KOPT-K1 (cell line): ENCODE measurements around the gene MACC1.

Experiments used
- H3K27ac ChIP-seq: fragments of 200-600 bp; sonication (generic); 2 replicates; pipeline ENCODE4 v1.5.1; 2016; ENCODE audit warnings: antibody characterized with exemption, mild to moderate bottlenecking, low read depth, low read length; ENCODE audit not compliant: poor library complexity, severe bottlenecking
- H3K36me3 ChIP-seq: fragments of 200-600 bp; sonication (generic); 2 replicates; pipeline ENCODE4 v1.5.1; 2017; ENCODE audit warnings: antibody characterized with exemption, mild to moderate bottlenecking, low read length, moderate library complexity; ENCODE audit not compliant: insufficient read depth
- H3K9me3 ChIP-seq: fragments of 200-600 bp; sonication (generic); 2 replicates; pipeline ENCODE4 v1.5.1; 2017; ENCODE audit warnings: antibody characterized with exemption, low read length, mild to moderate bottlenecking; ENCODE audit not compliant: insufficient read depth, poor library complexity, severe bottlenecking

Gene MACC1

DNA sequence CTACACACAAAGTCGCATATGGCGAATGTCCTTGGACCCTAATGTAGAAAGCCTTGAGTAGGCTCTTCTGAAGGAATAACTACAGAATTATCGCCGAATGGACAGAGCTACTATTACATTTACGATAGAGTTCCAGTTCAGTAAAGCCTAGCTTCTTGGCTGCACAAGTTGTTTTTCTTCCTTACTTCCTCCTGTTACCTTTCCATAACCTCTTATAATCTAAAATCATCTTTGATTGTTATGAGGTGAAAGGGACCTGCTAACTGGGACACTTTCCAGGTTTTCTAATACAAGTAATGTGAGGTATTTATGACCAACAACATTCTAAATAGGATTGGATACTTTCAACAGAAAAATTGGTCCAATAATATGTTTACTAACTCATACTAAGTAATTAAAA, 31.2 kb downstream of the MACC1 start:
- no peak overlapping the region for H3K27ac ChIP-seq
- no peaks in the 10 kb centered on the region for H3K36me3 ChIP-seq
- no peaks in the 10 kb centered on the region for H3K9me3 ChIP-seq

- H3K36me3 ChIP-seq, result no peaks in the 10 kb centered on the region
- H3K27ac ChIP-seq, result no peak overlapping the region
- H3K9me3 ChIP-seq, result no peaks in the 10 kb centered on the region
These were observed 34.1 kb downstream of the MACC1 start for GRCh38 chr7:20183086-20183485.

DNA sequence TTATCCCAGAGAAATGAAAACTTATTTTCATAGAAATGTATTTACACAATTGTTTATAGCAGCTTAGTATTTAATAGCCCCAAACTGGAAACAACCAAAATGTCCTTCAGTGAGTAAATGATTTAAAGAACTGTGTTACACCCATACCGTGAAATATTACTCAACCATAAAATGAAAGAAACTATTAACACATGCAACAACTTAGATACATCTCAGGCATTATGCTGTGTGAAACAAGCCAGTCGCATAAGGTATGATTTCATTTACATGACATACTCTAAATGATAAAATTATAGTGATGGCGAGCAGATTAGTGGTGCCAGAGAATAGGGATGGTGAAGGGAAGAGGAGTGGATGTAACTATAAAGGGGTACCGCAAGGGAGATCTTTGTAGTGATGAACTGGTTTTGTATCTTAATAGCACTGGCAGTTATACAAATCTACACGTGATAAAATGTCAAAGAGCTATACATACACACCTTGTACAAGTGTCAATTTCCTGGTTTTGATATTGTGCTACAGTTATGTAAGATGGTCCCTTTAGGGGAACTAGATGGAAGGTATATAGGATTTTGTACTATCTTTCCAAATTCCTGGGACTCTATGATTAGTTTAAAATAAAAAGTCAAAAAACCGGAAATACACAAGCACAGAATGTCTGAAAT, 40.5 kb downstream of the MACC1 start:
- no peaks in the 10 kb centered on the region for H3K36me3 ChIP-seq
- H3K27ac ChIP-seq, result no peak overlapping the region
- H3K9me3 ChIP-seq, result no peaks in the 10 kb centered on the region

DNA sequence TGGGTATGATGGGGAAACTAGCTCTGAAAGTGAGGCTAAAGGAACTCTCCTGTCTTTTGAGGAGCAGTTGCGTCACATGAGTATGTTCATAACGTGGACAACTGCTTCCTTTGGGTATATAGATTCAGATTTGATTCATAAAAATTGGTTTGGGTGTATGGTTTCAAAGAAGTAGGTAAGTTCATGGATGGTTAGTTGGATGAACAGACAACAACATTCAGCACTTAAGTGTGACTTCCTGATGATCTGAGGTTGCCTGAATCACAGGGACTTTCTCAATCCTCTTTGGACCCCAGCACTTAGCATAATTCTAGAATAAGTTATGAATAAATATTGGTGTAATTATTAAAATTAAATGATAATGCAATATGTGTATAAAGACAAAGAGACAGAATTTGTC, 43.4 kb downstream of the MACC1 start:
- Histone ChIP-seq H3K36me3 (no peaks in the 10 kb centered on the region), H3K9me3 (no peaks in the 10 kb centered on the region), H3K27ac (no peak overlapping the region)

GRCh38 chr7:20172736-20173334, 44.3 kb downstream of the MACC1 start:
- no peak overlapping the region for H3K27ac ChIP-seq
- H3K36me3 ChIP-seq, result no peaks in the 10 kb centered on the region
- no peaks in the 10 kb centered on the region for H3K9me3 ChIP-seq

DNA sequence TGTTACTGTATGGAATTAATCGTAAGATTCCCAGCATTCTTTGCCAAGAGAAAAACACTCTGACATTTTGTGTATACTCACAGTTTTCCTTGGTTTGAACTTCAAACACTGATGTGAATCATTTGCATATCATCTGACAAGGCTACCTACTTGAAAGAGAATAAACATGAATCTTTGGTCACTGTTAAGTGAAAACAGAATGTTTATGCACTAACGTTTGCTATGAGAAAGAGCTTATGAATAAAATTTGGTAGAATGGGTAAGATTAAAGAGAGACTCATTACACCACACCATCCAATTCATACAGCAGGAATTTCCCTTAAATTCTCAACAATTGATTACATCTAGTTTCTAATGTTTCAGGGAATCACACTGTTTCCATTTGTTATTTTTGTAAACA, 46.6 kb downstream of the MACC1 start:
- H3K9me3 ChIP-seq, result no peaks in the 10 kb centered on the region

GRCh38 chr7:20165146-20165510, 52.1 kb downstream of the MACC1 start:
- H3K27ac ChIP-seq, result no peak overlapping the region
- no peaks in the 10 kb centered on the region for H3K9me3 ChIP-seq

More for the DNA sequence above, 46.6 kb downstream of the MACC1 start:
- Histone ChIP-seq H3K36me3 (no peaks in the 10 kb centered on the region), H3K27ac (no peak overlapping the region)

GRCh38 chr7:20164425-20165145, 52.6 kb downstream of the MACC1 start:
- H3K27ac ChIP-seq, result no peak overlapping the region
- H3K9me3 ChIP-seq, result no peaks in the 10 kb centered on the region
- H3K36me3 ChIP-seq, result no peaks in the 10 kb centered on the region

More at GRCh38 chr7:20165146-20165510, 52.1 kb downstream of the MACC1 start:
- H3K36me3 ChIP-seq, result no peaks in the 10 kb centered on the region

- Histone ChIP-seq H3K27ac (no peak overlapping the region), H3K9me3 (no peaks in the 10 kb centered on the region), H3K36me3 (no peaks in the 10 kb centered on the region)
These were observed 54.5 kb downstream of the MACC1 start for GRCh38 chr7:20162665-20163064.

DNA sequence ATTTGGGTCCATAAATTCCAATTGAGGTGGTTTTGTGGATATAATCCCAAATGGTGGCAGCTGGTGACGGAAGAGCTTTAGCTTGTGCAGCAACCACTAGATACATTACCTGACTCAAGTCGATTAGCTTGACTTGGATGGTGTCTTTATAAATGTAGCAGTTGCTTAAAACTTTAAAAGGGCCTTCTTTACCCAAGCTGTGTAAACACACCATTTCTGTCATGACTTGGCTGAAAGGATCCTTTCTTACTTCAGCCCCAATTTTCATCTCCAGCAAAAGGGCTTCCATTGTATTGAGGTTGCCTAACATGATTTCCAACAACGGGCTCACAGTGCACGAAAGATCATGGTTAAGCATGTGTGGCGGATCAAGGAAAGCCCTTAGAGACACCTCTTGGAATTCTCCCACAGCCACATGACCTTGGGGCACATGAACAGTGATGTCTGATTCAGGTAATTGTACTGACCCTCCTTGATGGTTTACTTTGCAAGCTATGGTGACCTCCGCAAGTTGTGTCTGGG, 57.9 kb downstream of the MACC1 start:
- Histone ChIP-seq H3K36me3 (no peaks in the 10 kb centered on the region), H3K27ac (no peak overlapping the region), H3K9me3 (no peaks in the 10 kb centered on the region)

DNA sequence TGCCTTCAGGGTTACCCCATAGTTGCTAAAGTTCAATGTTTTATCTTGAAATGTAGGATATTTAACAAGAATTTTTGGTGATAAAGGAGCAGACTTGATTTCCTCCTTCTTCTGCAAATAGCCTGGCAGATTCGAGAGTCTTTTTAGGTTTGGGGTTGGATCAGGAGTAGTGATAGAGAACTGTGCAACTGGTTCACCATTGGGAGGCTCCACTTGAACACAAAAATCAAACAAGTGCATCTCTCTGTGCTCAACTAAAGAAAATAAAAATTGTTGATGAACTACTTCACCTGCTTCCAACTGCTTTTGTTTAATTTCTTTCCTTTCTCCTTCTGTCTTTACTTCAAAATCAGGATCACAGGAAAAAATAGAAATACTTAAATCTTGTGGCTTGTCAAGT, 58.5 kb downstream of the MACC1 start:
- no peak overlapping the region for H3K27ac ChIP-seq
- H3K36me3 ChIP-seq, result no peaks in the 10 kb centered on the region
- no peaks in the 10 kb centered on the region for H3K9me3 ChIP-seq

GRCh38 chr7:20157456-20157855, 59.7 kb downstream of the MACC1 start:
- H3K27ac ChIP-seq, result no peak overlapping the region
- H3K36me3 ChIP-seq, result no peaks in the 10 kb centered on the region
- H3K9me3 ChIP-seq, result no peaks in the 10 kb centered on the region

DNA sequence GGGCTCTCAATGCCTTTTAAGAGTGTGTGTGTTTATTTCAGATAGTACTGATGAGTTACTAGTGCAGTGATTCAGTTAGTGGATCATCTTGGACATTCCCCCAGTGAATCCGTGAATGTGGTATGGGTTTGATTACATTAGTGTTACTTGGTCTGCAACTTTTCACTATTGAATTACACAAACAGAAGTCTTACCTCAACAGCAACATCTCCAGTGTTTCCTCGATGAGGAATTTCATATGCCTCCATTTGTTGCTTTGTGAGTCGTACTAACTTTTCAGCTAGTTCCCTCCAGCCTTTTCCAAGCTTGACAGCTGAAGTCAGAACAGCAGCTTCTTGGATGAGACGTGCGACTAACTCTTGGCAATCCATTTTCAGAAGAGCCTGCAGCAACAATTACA, 63.2 kb downstream of the MACC1 start:
- Histone ChIP-seq H3K9me3 (no peaks in the 10 kb centered on the region), H3K36me3 (no peaks in the 10 kb centered on the region), H3K27ac (no peak overlapping the region)

GRCh38 chr7:20153567-20153966, 63.6 kb downstream of the MACC1 start:
- Histone ChIP-seq H3K36me3 (no peaks in the 10 kb centered on the region), H3K27ac (no peak overlapping the region), H3K9me3 (no peaks in the 10 kb centered on the region)

- Histone ChIP-seq H3K27ac (no peak overlapping the region), H3K9me3 (no peaks in the 10 kb centered on the region), H3K36me3 (no peaks in the 10 kb centered on the region)
These were observed 64.7 kb downstream of the MACC1 start for GRCh38 chr7:20152511-20152910.
